Endothelial cell (in vitro differentiated cells): ENCODE results near the gene GRM2. TPM values are rescaled to one million over a fixed set of nuclear protein-coding genes. Genes with fewer than 3 reads are reported as not detected.
"Not testable (repeated sequence)": the region's sequence is repeated elsewhere in the genome, so short reads cannot be mapped to it uniquely, and the experiment has no call there.

Source experiments
- DNase-seq: peaks from one replicate; pipeline ENCODE4 v3.0.0; 2021; ENCODE audit warnings: low spot score
- H3K27ac Mint-ChIP-seq: one replicate; pipeline ENCODE4 v1.8.0; 2021; ENCODE audit warnings: mixed read lengths, inconsistent platforms; ENCODE audit not compliant: unreplicated experiment
- H3K27me3 Mint-ChIP-seq: one replicate; pipeline ENCODE4 v1.8.0; 2021; ENCODE audit warnings: mild to moderate bottlenecking, moderate library complexity, mixed read lengths, inconsistent platforms; ENCODE audit not compliant: unreplicated experiment
- H3K36me3 Mint-ChIP-seq: one replicate; pipeline ENCODE4 v1.8.0; 2021; ENCODE audit warnings: mild to moderate bottlenecking, low read depth, mixed read lengths, inconsistent platforms; ENCODE audit not compliant: unreplicated experiment
- H3K4me1 Mint-ChIP-seq: one replicate; pipeline ENCODE4 v1.8.0; 2021; ENCODE audit warnings: mild to moderate bottlenecking, mixed read lengths, inconsistent platforms; ENCODE audit not compliant: unreplicated experiment
- H3K4me3 Mint-ChIP-seq: one replicate; pipeline ENCODE4 v1.8.0; 2021; ENCODE audit warnings: mild to moderate bottlenecking, mixed read lengths, inconsistent platforms; ENCODE audit not compliant: unreplicated experiment
- H3K9me3 Mint-ChIP-seq: one replicate; pipeline ENCODE4 v1.8.0; 2021; ENCODE audit warnings: mixed read lengths, inconsistent platforms; ENCODE audit not compliant: unreplicated experiment
- total RNA-seq: library from RNA; stranded (reverse); fragmentation: NEBNext Ultra II Directional; extraction: Animal tissue kit (Norgen Biotek cat#: 25700); gene quantifications from one replicate; pipeline ENCODE4 v1.2.1, GENCODE V29; 2021; ENCODE audit not compliant: unreplicated experiment
- TF ChIP-seq, protein P1 (sequence below): fragments of 200-600 bp; sonication (generic); IDR thresholded peaks from one replicate; pipeline ENCODE4 v1.5.0; 2021; ENCODE audit warnings: antibody characterized with exemption; ENCODE audit not compliant: unreplicated experiment

GRM2 gene
- total RNA-seq, 1 donor from 2014 or later, result 0.97 TPM

DNA sequence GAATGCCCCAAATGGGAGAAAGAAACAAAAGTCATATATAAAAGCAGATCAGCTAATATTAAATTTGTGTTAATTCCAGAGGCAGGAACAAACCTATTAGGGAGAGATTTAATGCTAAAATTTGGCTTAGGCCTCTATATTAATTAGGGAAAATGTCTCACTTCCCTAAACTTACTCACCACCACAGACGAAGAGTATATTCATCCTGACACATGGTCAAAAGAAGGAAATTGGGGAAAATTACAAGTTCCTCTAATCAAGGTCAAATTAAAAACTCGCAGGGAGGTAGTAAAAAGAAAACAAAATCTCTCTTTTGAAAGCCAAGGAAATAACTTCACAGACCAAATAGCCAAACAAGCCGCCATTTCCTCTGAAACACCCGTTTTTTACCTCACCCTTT is 32.2 kb downstream of the GRM2 start:
- Mint-ChIP-seq H3K9me3 (no peaks in the 10 kb centered on the region), H3K36me3 (no peaks in the 10 kb centered on the region), H3K27ac (no peak overlapping the region), H3K4me3 (no peak overlapping the region), H3K27me3 (peaks cover 2% of the 10 kb centered on the region), H3K4me1 (peaks cover 20% of the 10 kb centered on the region)
- TF ChIP-seq, protein P1, sequence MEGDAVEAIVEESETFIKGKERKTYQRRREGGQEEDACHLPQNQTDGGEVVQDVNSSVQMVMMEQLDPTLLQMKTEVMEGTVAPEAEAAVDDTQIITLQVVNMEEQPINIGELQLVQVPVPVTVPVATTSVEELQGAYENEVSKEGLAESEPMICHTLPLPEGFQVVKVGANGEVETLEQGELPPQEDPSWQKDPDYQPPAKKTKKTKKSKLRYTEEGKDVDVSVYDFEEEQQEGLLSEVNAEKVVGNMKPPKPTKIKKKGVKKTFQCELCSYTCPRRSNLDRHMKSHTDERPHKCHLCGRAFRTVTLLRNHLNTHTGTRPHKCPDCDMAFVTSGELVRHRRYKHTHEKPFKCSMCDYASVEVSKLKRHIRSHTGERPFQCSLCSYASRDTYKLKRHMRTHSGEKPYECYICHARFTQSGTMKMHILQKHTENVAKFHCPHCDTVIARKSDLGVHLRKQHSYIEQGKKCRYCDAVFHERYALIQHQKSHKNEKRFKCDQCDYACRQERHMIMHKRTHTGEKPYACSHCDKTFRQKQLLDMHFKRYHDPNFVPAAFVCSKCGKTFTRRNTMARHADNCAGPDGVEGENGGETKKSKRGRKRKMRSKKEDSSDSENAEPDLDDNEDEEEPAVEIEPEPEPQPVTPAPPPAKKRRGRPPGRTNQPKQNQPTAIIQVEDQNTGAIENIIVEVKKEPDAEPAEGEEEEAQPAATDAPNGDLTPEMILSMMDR, result no peak
- DNase-seq, result no peak

GRCh38 chr3:51742320-51742719 is 35.5 kb downstream of the GRM2 start:
- peaks cover 20% of the 10 kb centered on the region for H3K4me1 Mint-ChIP-seq
- H3K27ac Mint-ChIP-seq, H3K9me3 Mint-ChIP-seq, H3K27me3 Mint-ChIP-seq, DNase-seq, H3K36me3 Mint-ChIP-seq, H3K4me3 Mint-ChIP-seq: not testable (repeated sequence)

DNA sequence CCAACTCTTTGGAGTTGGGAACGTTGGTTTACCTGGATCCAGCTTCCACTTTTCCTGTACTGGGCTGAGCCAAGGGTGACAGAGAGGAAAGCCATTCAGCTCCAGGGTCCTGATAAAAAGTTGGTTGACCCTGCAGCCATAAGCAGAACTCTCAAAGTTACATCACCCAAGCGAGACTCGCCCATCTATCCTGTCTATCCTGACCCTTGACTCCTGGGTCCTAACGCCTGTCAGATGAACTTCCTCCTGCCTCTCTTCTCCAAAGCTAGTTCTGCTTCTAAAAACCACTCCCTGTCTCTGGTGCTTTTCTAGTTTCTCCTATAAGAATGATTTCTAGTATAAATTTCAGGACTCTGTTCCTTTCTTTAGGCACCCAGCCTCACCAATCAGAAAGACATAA is 36.1 kb downstream of the GRM2 start:
- not testable (repeated sequence) for H3K36me3 Mint-ChIP-seq, H3K9me3 Mint-ChIP-seq, DNase-seq, H3K27ac Mint-ChIP-seq, H3K27me3 Mint-ChIP-seq, H3K4me3 Mint-ChIP-seq
- peaks cover 15% of the 10 kb centered on the region for H3K4me1 Mint-ChIP-seq

GRCh38 chr3:51747840-51748239 is 41.0 kb downstream of the GRM2 start:
- no peaks in the 10 kb centered on the region for H3K27me3 Mint-ChIP-seq
- H3K27ac Mint-ChIP-seq, result no peak overlapping the region
- no peaks in the 10 kb centered on the region for H3K9me3 Mint-ChIP-seq
- peaks cover 5% of the 10 kb centered on the region for H3K4me1 Mint-ChIP-seq
- DNase-seq, result no peak
- H3K36me3 Mint-ChIP-seq, result no peaks in the 10 kb centered on the region
- no peak overlapping the region for H3K4me3 Mint-ChIP-seq
- TF ChIP-seq, protein P1, result no peak

- DNase-seq, result no peak
- Mint-ChIP-seq H3K27me3 (no peaks in the 10 kb centered on the region), H3K4me3 (no peak overlapping the region), H3K9me3 (no peaks in the 10 kb centered on the region), H3K36me3 (no peaks in the 10 kb centered on the region), H3K27ac (no peak overlapping the region), H3K4me1 (peaks cover 9% of the 10 kb centered on the region)
- TF ChIP-seq, protein P1, result no peak
Measured at GRCh38 chr3:51748327-51748726, 41.5 kb downstream of the GRM2 start.

- Mint-ChIP-seq H3K4me3 (no peak overlapping the region), H3K27ac (no peak overlapping the region), H3K27me3 (no peaks in the 10 kb centered on the region), H3K9me3 (no peaks in the 10 kb centered on the region), H3K36me3 (no peaks in the 10 kb centered on the region), H3K4me1 (peaks cover 19% of the 10 kb centered on the region)
- TF ChIP-seq, protein P1, result no peak
- no peak for DNase-seq
Measured at GRCh38 chr3:51750878-51751277, 44.0 kb downstream of the GRM2 start.
